T-helper 17 cell (primary cell): Measurements from ENCODE around the gene CCDC12. TPM values are rescaled to one million over a fixed set of nuclear protein-coding genes. Genes with fewer than 3 reads are reported as not detected.
A peak's percentile ranks its signal among the peaks of the same experiment; 100 is the strongest.
"Not testable (repeated sequence)": the region's sequence is repeated elsewhere in the genome, so short reads cannot be mapped to it uniquely, and the experiment has no call there.

ENCODE experiments used
- ATAC-seq: fragments of 150-1000 bp; cut with Tn5 transposase; 2 replicates; pipeline ENCODE4 v1.10.0; 2021; ENCODE audit warnings: mild to moderate bottlenecking, moderate library complexity
- DNase-seq, 3 donors: peaks; one replicate each; pipeline versions ENCODE4 v3.0.0 to v3.0.0-alpha.2; 2020 to 2021
- H3K9me3 ChIP-seq: one replicate; pipeline ENCODE4 v1.7.0; 2013; ENCODE audit warnings: low read length, mild to moderate bottlenecking; ENCODE audit not compliant: control insufficient read depth, poor library complexity, severe bottlenecking
- H3K27ac Mint-ChIP-seq: one replicate; pipeline ENCODE4 v1.8.0; 2022; ENCODE audit warnings: mild to moderate bottlenecking, moderate library complexity, mixed read lengths
- H3K27me3 Mint-ChIP-seq: one replicate; pipeline ENCODE4 v1.8.0; 2022; ENCODE audit warnings: mixed read lengths
- H3K36me3 Mint-ChIP-seq: one replicate; pipeline ENCODE4 v1.8.0; 2022; ENCODE audit warnings: low read depth, mixed read lengths
- H3K4me1 Mint-ChIP-seq: one replicate; pipeline ENCODE4 v1.8.0; 2022; ENCODE audit warnings: mild to moderate bottlenecking, mixed read lengths
- H3K4me3 Mint-ChIP-seq: one replicate; pipeline ENCODE4 v1.8.0; 2022; ENCODE audit warnings: mild to moderate bottlenecking, moderate library complexity, mixed read lengths
- total RNA-seq, 4 donors: library from RNA in 2 of 4; stranded (reverse) in 2 of 4; gene quantifications; one replicate each; pipeline ENCODE4 v1.2.3 and lab custom pipeline; 2022 to 2026

CCDC12 gene
- total RNA-seq, 2 donors from 2014 or later: 67.6 to 75.8 TPM

- H3K9me3 ChIP-seq: no peaks in the 10 kb centered on the region
- Mint-ChIP-seq H3K27ac (peak overlapping the region; percentile 100), H3K27me3 (no peaks in the 10 kb centered on the region), H3K36me3 (peaks cover 2% of the 10 kb centered on the region), H3K4me1 (peaks cover 60% of the 10 kb centered on the region), H3K4me3 (peak overlapping the region; percentile 71)
- no peak for DNase-seq
- ATAC-seq: no peak
Measured at GRCh38 chr3:46974421-46975171, 1.9 kb downstream of the CCDC12 start.

GRCh38 chr3:46972396-46972795 is 4.1 kb downstream of the CCDC12 start:
- Mint-ChIP-seq H3K4me3 (peak overlapping the region; percentile 34), H3K4me1 (peaks cover 66% of the 10 kb centered on the region), H3K27ac (peak overlapping the region; percentile 100), H3K36me3 (peaks cover 2% of the 10 kb centered on the region), H3K27me3 (no peaks in the 10 kb centered on the region)
- no peak for DNase-seq
- H3K9me3 ChIP-seq: no peaks in the 10 kb centered on the region
- no peak for ATAC-seq

- Mint-ChIP-seq H3K4me3 (peak overlapping the region; percentile 76), H3K36me3 (peaks cover 2% of the 10 kb centered on the region), H3K27me3 (no peaks in the 10 kb centered on the region), H3K4me1 (peaks cover 70% of the 10 kb centered on the region), H3K27ac (peak overlapping the region; percentile 100)
- no peak for ATAC-seq
- DNase-seq: no peak
- no peaks in the 10 kb centered on the region for H3K9me3 ChIP-seq
Measured at GRCh38 chr3:46971742-46972141, 4.8 kb downstream of the CCDC12 start.

- no peaks in the 10 kb centered on the region for H3K36me3 Mint-ChIP-seq
- peak overlapping the region; percentile 76 for H3K4me3 Mint-ChIP-seq
- H3K4me1 Mint-ChIP-seq: peaks cover 73% of the 10 kb centered on the region
- H3K9me3 ChIP-seq: no peaks in the 10 kb centered on the region
- H3K27ac Mint-ChIP-seq: peak overlapping the region; percentile 100
- ATAC-seq (no peak), DNase-seq (no peak)
- H3K27me3 Mint-ChIP-seq: no peaks in the 10 kb centered on the region
Measured at GRCh38 chr3:46971151-46971550, 5.4 kb downstream of the CCDC12 start.

GRCh38 chr3:46970391-46971091 is 6.0 kb downstream of the CCDC12 start:
- peak overlapping the region; percentile 82 for H3K27ac Mint-ChIP-seq
- no peaks in the 10 kb centered on the region for H3K27me3 Mint-ChIP-seq
- H3K4me1 Mint-ChIP-seq: peaks cover 79% of the 10 kb centered on the region
- ATAC-seq (no peak), DNase-seq (no peak)
- no peaks in the 10 kb centered on the region for H3K9me3 ChIP-seq
- H3K4me3 Mint-ChIP-seq: peak overlapping the region; percentile 25
- peaks cover 2% of the 10 kb centered on the region for H3K36me3 Mint-ChIP-seq

- DNase-seq: no peak
- H3K4me3 Mint-ChIP-seq: no peak overlapping the region
Measured at GRCh38 chr3:46968783-46969428, 7.6 kb downstream of the CCDC12 start.

GRCh38 chr3:46966811-46967210 is 9.7 kb downstream of the CCDC12 start:
- peak overlapping the region; percentile 90 for H3K27ac Mint-ChIP-seq
- peaks cover 65% of the 10 kb centered on the region for H3K4me1 Mint-ChIP-seq
- peaks cover 2% of the 10 kb centered on the region for H3K36me3 Mint-ChIP-seq
- no peaks in the 10 kb centered on the region for H3K27me3 Mint-ChIP-seq
- H3K9me3 ChIP-seq: no peaks in the 10 kb centered on the region
- DNase-seq: no peak
- ATAC-seq: peak; percentile 44
- peak overlapping the region; percentile 78 for H3K4me3 Mint-ChIP-seq

More at GRCh38 chr3:46968783-46969428, 7.6 kb downstream of the CCDC12 start:
- no peaks in the 10 kb centered on the region for H3K9me3 ChIP-seq
- peak overlapping the region; percentile 82 for H3K27ac Mint-ChIP-seq
- H3K36me3 Mint-ChIP-seq: peaks cover 2% of the 10 kb centered on the region
- H3K27me3 Mint-ChIP-seq: no peaks in the 10 kb centered on the region
- H3K4me1 Mint-ChIP-seq: peaks cover 72% of the 10 kb centered on the region
- no peak for ATAC-seq

- Mint-ChIP-seq H3K4me3 (no peak overlapping the region), H3K36me3 (peaks cover 2% of the 10 kb centered on the region), H3K27me3 (no peaks in the 10 kb centered on the region), H3K4me1 (peaks cover 65% of the 10 kb centered on the region), H3K27ac (peak overlapping the region; percentile 90)
- ATAC-seq (peak; percentile 27), DNase-seq (no peak)
- no peaks in the 10 kb centered on the region for H3K9me3 ChIP-seq
Measured at GRCh38 chr3:46965151-46965550, 11.4 kb downstream of the CCDC12 start.

GRCh38 chr3:46964038-46964590 is 12.4 kb downstream of the CCDC12 start:
- not testable (repeated sequence) for DNase-seq, H3K4me3 Mint-ChIP-seq, H3K9me3 ChIP-seq, H3K27ac Mint-ChIP-seq, H3K36me3 Mint-ChIP-seq, H3K27me3 Mint-ChIP-seq, ATAC-seq
- H3K4me1 Mint-ChIP-seq: peaks cover 67% of the 10 kb centered on the region

GRCh38 chr3:46962990-46963389 is 13.6 kb downstream of the CCDC12 start:
- H3K9me3 ChIP-seq: no peaks in the 10 kb centered on the region
- DNase-seq: no peak
- peaks cover 2% of the 10 kb centered on the region for H3K36me3 Mint-ChIP-seq
- H3K27me3 Mint-ChIP-seq: no peaks in the 10 kb centered on the region
- peaks cover 69% of the 10 kb centered on the region for H3K4me1 Mint-ChIP-seq
- no peak overlapping the region for H3K4me3 Mint-ChIP-seq
- no peak for ATAC-seq
- peak overlapping the region; percentile 96 for H3K27ac Mint-ChIP-seq

- no peak overlapping the region for H3K4me3 Mint-ChIP-seq
- ATAC-seq: no peak
- H3K27me3 Mint-ChIP-seq: no peaks in the 10 kb centered on the region
- H3K4me1 Mint-ChIP-seq: peaks cover 67% of the 10 kb centered on the region
- H3K27ac Mint-ChIP-seq: peak overlapping the region; percentile 96
- H3K36me3 Mint-ChIP-seq: peaks cover 2% of the 10 kb centered on the region
- H3K9me3 ChIP-seq: no peaks in the 10 kb centered on the region
- DNase-seq: no peak
Measured at GRCh38 chr3:46962427-46962826, 14.1 kb downstream of the CCDC12 start.

- Mint-ChIP-seq H3K4me1 (peaks cover 64% of the 10 kb centered on the region), H3K4me3 (no peak overlapping the region), H3K27ac (peak overlapping the region; percentile 96), H3K27me3 (no peaks in the 10 kb centered on the region), H3K36me3 (peaks cover 2% of the 10 kb centered on the region)
- no peak for DNase-seq
- ATAC-seq: no peak
- no peaks in the 10 kb centered on the region for H3K9me3 ChIP-seq
Measured at GRCh38 chr3:46960835-46961234, 15.7 kb downstream of the CCDC12 start.

GRCh38 chr3:46960081-46960701 is 16.4 kb downstream of the CCDC12 start:
- DNase-seq: no peak
- H3K4me3 Mint-ChIP-seq: peak overlapping the region; percentile 86
- ATAC-seq: no peak

More at GRCh38 chr3:46960081-46960701, 16.4 kb downstream of the CCDC12 start:
- Mint-ChIP-seq H3K36me3 (no peaks in the 10 kb centered on the region), H3K4me1 (peaks cover 62% of the 10 kb centered on the region), H3K27ac (peak overlapping the region; percentile 96), H3K27me3 (no peaks in the 10 kb centered on the region)
- no peaks in the 10 kb centered on the region for H3K9me3 ChIP-seq
